Measurements from ENCODE around the gene MYRF.

MYRF gene

DNA sequence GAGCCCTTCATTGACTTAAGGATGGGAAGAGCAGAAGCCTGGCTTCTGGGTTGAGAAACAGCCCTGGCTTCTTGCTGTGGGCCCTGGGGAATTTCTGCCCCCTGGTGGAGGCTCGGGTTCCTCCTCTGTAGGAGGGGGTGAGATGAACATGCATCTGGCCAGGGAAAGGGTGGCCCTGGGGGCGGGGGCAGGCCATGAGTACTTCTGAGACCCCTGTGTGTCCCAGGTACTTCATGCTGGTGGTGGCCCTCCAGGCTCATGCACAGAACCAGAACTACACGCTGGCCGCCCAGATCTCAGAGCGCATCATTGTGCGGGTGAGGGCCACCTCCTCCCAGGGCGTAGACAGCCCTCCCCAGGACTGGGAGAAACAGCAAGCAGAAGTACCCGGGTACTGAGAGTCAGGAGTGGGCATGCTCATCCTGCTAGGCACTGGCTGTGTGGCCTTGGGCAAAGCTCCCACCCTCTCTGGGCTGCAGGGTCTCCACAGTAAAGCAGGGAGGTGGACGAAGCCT is 24.2 kb downstream of the MYRF start:
- DNase-seq (ENCODE audit: low read depth in 2 of 2) = peak in 1 of 2 donors; percentile 11

DNA sequence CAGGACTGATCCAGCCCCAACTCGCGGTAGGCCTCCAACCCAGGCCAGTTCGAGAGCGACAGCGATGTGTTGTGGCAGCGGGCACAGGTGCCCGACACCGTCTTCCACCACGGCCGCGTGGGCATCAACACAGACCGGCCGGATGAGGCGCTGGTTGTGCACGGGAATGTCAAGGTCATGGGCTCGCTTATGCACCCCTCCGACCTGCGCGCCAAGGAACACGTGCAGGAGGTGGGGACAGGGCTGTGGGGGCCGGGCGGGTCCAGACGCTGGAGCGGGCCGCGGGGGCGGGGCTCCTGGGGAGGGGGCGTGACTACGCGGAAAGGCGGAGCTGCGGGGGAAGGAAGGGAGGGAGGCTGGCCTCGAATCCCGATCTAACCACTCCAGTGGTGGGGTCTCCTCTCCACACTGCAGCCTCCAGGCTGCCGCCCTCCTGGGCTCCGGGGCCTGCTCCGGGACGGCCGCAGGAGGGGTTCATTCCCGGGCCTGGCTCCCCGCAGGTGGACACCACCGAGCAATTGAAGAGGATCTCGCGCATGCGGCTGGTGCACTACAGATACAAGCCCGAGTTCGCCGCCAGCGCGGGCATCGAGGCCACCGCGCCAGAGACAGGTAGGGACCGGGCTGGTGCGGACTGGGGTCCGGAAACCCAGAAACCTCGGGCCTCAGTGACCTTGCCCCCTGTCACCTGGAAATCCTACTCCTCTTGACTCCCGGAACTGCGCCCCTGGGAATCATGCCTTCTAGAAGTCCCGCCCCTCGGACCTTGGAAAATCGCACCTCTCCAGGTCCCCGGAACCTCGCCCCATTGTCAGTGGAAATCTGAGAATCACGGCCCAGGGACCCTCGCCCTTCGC is 25.0 kb downstream of the MYRF start:
- DNase-seq (ENCODE audit: low read depth in 2 of 2) = peak; percentile 14 to 27

DNA sequence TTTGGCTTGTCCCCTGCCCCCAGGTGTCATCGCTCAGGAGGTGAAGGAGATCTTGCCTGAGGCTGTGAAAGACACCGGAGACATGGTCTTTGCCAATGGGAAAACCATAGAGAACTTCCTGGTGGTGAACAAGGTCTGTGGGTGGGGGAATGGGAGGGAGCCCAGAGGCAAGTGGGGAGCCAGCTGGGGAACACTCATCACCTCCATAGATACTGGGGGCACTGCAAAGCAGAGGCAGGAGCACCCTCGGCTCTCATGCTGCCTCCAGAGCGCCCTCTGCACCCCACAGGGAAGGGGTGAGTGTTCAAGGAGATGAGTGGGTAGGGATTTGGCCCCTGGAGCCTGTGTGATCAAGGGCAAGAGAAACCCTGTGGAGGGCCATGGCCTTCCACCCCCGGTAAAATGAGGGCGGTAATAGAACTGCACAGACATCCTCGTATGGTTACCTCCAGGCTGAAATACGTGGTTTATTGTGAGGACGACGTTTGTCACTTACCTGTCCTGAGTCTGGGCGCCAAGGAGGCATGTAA is 26.0 kb downstream of the MYRF start:
- DNase-seq (ENCODE audit: low read depth in 2 of 2) = no peak

DNA sequence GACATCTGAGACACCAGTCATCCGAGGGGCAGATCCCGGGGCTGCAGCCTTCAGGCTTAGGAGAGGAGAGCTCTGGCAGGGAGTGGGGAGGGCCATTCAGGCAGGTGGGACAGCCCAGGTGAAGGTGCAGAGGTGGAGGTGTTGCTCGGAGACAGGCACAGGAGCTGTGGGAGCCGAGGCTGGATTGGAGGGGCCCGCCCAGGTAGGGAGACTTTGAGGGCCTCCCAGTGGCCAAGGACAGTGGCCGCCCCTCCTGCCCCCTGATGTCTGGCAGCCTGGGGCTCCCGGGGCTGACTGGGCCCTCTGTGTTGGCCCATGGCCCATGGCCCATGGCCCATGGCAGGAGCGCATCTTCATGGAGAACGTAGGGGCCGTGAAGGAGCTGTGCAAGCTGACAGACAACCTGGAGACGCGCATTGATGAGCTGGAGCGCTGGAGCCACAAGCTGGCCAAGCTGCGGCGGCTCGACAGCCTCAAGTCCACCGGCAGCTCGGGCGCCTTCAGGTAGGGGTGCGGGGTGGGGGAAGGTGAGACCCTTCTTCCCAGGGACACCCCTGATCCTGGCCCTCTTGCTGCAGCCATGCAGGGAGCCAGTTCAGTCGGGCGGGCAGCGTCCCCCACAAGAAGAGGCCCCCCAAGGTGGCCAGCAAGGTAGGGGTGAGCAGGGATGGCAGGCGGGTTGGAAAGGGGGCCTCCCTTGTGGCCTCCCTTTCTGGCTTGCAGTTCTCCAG is 26.6 kb downstream of the MYRF start:
- no peak for DNase-seq (ENCODE audit: low read depth in 2 of 2)

DNA sequence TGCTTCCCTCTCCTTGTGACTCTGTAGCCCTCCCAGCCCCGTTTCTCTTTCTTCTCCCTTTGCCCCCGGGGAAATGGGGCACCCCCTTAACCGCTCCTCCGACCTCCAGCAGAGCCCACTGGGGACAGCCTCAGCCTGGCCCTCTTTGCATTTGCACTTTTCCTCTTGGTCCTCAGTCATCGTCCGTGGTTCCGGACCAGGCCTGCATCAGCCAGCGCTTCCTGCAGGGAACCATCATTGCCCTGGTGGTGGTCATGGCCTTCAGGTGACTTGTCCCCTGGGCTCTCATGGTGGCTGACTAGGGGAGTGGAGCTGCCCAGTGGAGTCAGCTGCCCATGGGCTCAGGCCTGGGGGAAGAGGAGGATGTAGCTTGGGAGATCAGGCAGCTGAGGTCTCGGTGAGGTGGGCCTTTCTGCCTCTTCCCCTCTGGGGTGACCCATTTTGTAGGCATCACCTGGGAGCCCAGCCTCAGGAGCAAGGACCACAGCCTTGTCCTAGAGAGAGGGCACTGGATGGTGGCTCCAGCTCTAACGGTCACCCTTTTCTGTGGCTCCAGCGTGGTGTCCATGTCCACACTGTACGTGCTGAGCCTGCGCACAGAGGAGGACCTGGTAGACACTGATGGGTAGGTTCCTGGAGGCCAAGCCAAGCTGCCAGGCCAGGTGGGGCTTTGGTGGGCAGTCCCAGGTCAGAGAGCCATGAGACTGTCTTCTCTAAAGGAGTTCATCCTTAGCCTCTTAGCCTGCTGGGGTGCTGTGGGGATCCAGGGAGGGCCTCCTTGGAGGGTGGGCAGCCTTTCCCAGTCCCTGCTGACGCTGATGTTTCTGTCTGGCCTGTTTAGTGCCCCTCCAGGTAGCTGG is 27.5 kb downstream of the MYRF start:
- no peak for DNase-seq (ENCODE audit: low read depth in 2 of 2)

DNA sequence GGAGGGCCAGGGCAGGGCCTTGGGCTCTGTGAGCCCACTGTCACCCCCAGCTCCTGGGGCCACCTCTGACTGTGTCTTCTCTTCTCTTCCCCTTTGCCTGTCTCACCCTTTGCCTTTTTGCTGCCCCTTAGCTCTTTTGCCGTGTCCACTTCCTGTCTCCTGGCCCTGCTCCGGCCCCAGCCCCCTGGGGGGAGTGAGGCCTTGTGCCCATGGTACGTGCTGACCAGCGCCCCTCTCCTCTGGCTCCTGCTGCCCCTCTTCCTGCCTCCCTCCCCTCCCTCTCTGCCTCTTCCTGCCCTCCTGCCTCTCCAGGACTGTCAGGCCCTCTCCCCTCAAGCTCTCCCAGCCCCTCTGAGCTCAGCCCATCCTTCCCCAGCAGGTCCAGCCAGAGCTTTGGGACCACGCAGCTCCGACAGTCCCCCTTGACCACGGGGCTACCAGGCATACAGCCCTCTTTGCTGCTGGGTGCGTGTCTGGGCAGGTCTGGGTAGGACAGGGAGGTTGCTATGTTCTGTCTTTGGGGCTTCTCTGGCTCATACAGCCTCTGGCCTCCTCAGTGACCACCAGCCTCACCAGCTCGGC is 28.2 kb downstream of the MYRF start:
- DNase-seq (ENCODE audit: low read depth in 2 of 2) = no peak

DNA sequence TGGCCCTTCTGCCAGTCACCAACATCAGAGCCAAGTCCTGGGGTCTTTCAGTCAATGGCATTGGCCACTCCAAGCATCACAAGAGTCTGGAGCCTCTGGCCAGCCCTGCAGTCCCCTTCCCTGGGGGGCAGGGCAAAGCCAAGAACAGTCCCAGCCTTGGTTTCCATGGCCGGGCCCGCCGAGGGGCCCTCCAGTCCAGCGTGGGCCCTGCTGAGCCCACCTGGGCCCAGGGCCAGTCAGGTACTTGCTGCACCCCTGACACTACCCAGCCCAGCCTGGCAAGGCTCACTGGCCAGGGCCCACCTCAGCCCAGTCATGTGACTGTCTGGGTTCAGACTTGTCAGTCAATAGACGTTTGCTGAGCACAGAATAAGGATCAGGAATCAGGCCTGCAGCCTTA is 29.1 kb downstream of the MYRF start:
- no peak for DNase-seq (ENCODE audit: low read depth in 2 of 2)

DNA sequence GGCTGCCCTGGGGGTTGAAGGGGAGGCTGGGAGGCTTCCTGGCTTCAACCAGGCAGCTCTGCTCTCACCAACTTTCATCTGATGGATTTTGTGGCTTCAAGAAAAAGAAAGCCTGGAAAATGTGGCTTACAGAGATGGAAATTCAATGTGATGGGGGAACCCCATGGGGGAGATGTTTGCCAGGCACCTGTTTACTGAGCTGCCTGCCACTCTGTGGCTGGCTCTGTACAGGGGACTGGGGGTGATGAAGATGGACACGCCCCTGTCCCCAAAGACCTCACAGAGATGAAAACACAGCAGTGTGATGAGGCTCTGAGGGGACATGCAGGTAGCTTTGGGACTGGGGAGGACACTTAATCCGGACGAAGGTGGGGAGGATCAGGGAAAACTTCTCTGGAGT is 29.9 kb downstream of the MYRF start:
- DNase-seq (ENCODE audit: low read depth in 2 of 2) = no peak

DNA sequence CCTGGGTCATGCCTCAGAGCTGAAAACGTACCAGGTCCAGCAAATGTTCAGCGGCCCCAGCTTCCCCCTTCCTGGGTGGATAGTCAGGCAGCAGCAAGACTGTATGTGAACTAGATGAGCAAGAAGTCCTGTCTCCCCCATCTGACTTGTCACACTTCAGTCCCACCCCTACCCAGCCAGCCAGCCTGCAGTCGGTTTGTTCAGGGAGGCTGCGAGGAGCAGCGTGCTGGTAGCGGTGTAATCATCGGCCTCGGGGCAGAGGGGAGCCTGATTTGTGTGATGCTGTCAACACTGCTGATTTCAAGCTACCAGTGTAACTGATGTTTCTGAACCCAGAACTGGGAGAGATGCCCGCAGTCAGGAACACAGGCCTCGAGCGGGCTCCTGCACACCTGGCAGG is 30.4 kb downstream of the MYRF start:
- no peak for DNase-seq (ENCODE audit: low read depth in 2 of 2)

DNA sequence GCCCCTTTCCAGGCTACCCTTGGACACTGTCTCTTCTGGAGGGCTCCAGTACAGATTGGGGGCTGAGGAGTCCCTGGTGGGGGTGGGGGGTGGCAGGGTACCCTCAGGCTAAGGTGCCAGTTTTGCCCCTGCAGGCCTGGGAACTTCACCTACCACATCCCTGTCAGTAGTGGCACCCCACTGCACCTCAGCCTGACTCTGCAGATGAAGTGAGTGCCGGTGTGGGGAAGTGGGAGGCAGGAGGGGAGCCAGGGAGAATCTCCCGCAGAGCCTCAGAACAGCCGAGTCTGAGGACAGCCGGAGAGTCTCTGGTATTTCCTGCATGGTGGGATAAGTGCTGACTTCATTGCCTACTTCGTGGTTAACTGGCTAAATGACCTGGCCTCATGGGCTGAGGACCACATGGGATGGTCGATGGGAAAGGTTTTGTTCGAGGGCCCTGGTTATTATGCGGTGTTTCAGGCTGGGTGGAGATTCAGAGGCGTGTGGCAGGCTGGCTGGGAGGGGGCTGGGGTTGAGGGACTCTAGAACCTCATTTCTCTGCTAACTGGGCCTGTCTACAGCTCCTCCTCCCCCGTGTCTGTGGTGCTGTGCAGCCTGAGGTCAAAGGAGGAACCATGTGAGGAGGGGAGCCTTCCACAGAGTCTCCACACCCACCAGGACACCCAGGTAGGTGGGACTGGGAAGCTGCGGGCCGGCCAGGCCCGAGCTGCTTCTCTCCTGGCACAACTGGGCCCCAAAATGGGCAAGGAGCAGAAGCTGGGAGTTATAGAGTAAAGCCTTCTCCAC is 31.5 kb downstream of the MYRF start:
- DNase-seq (ENCODE audit: low read depth in 2 of 2) = no peak

DNA sequence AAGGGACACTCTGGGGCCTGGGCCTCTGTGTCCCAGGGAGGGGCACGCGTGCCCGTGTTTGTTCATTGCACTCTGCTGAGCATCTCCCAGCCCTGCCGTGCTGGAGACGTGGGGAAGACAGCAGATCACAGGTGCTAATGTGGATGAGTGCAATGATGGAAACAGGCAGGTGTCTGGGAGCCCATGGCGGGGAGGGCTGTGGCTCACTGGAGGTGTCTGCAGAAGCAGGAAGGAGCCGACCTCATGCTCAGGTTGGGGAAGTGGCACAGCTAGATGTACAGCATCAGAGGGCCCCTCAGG is 32.0 kb downstream of the MYRF start:
- DNase-seq (ENCODE audit: low read depth in 2 of 2) = no peak

DNA sequence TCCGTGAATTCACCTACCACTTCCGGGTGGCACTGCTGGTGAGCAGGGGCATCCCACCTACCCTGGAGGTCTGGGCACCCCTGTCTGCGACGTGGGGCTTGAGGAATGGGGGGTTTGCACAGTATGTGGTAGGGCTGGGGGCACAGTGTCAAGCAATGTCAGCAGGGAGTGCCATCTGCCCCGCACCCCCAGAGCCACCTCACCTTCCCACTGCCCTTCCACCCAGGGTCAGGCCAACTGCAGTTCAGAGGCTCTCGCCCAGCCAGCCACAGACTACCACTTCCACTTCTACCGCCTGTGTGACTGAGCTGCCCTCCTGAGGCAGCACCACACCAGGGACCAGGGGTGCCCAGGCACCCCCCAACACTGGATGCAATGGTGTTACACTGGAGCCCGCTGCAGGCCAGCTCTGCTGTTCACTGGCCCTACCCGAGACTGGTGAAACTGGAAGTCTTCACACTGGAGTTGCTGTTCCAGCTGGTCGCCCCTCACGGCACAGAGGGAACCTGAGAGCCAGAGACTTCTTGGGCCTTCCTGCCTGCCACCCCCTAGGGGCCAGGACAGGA is 33.5 kb downstream of the MYRF start:
- DNase-seq (ENCODE audit: low read depth in 2 of 2) = no peak

DNA sequence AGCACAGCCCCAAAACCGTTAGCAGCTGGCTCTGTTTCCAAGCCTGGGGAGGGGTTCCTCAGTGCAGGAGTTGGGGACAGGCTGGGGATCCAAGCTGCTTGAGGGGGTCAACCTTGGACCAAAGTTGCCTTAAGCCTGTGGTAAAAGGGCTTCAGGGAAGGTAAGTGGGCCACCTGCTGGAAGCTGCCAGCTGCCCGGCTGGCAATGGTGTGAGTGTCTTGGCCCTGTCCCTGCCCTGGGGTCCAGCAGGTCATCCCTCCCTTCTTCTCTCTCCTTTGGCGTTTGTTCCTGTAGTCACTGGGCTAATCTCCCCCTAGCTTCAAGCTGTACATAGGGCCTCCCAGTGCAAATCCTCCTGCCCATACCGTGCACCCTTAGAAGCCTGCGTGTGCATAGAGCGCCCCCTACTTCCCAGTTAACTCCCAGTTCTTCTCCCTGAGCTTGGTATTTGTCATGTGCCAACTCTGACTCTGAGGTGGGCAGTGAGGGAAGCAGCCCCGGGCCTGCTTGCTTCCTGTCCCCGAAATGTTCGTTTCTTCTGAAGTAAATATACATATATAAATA is 35.6 kb downstream of the MYRF start:
- no peak for DNase-seq (ENCODE audit: low read depth in 2 of 2)

DNA sequence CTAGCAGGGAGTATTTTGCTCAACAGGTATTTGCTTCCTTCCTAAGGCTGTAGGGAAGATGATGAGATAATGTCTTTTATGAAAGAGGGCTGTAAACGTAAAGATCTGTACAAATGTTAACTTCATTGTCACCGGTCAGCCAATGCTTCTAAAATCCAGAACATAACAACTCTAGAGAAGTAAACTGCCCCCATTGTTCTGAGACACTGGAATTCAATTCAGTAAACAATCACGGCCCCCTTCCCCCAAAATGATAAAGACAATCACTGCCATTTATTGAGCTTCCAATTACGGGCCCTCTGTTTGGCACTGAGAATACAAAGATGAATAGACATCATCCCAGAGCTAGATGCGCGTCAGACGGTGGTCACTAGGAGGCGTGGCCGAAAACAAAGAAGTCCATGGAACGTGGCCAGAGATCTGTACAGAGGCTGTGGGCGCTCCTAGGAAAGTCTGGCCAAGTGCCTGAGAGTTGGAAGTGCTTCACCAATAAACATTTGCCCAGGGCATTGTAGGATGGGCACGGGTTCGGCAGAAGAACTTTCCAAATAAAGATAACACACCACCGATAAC is 39.4 kb downstream of the MYRF start:
- DNase-seq (ENCODE audit: low read depth in 2 of 2) = no peak

DNA sequence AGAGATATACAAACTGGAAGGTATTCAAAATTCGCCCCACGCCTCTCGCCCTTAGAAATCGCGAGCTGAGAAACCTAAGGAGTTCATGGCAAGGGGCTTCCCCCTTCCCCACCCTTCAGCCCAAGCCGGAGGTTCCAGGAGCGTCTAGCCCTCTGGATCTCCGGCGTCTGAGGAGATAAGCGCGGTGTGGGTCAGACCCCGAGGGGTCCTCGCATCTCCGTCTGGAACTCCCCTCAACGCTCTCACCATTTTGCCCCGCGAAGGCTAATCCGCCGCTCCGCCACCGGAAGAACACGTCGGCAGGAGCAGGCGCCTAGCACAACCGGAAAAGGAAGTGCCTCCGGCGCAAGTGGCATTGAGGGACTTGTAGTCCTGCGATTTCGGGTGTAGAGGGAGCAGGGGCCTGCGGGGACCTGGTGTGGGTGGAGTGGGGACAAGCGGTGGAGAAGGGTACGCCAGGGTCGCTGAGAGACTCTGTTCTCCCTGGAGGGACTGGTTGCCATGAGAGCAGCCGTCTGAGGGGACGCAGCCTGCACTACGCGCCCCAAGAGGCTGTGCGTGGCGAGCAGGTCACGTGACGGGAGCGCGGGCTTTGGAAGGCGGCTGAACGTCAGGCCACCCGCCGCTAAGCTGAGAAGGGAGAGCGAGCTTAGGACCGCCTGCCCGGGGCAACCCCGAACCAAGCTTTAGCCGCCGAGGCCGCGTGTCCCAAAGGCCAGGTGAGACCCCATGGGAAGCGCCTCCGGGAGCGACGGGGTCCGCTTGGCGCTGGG is 40.1 kb downstream of the MYRF start, which contains the start of the genes FEN1 and TMEM258:
Gene FEN1, plus strand, starts transcription at position 602 of the 773 bp plus-strand sequence. CDS start 2,451 bp downstream, outside the sequence.
Gene TMEM258, minus strand, starts transcription at position 290 of the 773 bp plus-strand sequence. Its CDS starts 41 bp downstream, at position 249.
- DNase-seq (ENCODE audit: low read depth in 2 of 2) = peak; percentile 71 to 79

DNA sequence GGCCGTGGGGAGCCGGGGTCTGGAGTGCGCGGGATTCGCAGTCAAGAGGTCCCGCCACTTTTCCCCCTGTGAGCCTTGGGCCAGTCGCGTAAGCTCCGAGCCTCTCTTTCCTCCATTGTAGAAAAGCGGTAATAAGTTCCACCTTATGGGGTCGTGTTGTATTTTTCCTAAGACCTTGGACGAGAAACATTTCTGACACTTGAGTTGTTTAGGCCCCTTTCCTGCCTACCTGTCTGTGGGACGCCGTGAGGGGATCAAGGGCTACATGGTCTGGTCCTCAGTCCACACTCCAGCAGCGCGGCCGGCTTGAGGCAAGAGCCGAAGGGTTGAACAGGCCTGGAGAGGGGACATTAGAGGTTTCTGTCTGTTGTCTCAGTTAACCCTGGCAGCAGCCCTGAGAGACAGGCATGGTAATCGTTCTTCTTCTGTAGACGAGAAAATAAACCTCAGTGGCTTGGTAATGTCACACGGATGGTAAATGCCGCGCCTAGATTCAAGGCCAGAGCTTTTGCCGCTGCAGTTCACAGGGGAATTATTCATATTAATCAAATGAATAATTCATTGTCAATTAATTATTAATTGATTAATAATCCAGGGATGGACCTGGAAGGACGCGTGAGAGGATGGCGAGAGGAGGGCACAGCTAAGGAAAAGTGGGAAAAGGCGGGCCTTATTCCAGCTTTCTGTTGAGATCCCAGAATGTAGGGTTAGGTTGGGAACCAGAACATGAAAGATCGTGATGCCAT is 40.8 kb downstream of the MYRF start:
- no peak for DNase-seq (ENCODE audit: low read depth in 2 of 2)

DNA sequence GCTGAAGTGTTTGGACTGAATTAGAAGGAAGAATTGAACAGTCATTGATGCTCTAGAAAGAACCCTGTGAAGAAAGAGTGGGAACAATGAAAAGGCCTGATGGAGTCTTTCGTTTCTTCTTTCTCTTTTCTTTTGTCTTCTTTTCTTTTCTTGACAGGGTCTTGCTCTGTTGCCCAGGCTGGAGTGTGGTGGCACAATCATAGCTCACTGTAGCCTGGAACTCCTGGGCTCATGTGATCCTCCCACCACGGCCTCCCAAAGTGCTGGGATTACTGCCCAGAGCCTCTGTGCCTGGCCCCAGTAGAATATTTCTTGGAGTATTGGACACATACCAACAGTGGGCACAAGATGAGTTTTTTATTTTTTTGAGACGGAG is 41.4 kb downstream of the MYRF start:
- DNase-seq (ENCODE audit: low read depth in 2 of 2) = no peak

DNA sequence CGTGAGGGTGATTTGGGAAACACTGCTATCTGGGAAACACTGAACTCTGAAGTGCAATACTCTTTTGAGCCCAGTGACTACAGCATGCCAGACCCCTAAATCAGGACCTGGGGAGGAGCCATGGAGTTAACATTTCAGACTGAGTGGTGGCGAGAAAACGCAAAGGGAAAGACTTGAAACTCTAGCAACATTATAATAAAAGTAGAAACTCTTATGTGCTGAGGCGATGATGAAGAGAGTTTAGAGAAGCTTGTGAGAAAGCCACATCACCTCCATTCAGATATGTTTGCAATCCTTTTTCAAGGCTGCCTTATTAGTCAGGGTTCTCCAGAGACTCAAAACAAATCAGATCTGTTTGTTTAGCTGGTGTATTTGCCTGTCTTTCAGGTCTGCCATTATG is 42.1 kb downstream of the MYRF start:
- DNase-seq (ENCODE audit: low read depth in 2 of 2) = no peak

Data from stimulated activated CD8-positive, alpha-beta memory T cell treated with anti-CD3 and anti-CD28 coated beads, Interleukin-15, amount 100 ng/mL, for 4 hours (primary cell).